ENCODE measurements around the gene ABCA9. TPM values are rescaled to one million over a fixed set of nuclear protein-coding genes. Genes with fewer than 3 reads are reported as not detected.

Gene ABCA9
- total and polyA plus RNA-seq, 9 of the 15 experiments (the other 6 are each of a cell fraction or from before 2014, with no cell fraction given), result 0.04 TPM; not detected in 8

GRCh38 chr17:69018022-69018615 lies 42.6 kb downstream of the ABCA9 start:
- ChIA-PET POLR2A (no interaction called here), CTCF (ENCODE audit: low intra/inter-chr PET ratio) (no interaction called here)
- in situ Hi-C loops (cut with MboI), result no loop called here
- no peak for FAIRE-seq
- Histone ChIP-seq H3K27ac (ENCODE audit: extremely low read depth, low read depth, low read length) (no peak overlapping the region), H3K9me1 (ENCODE audit: control insufficient read depth, insufficient read depth, low read length) (no peaks in the 10 kb centered on the region), H3K9ac (ENCODE audit: insufficient read depth in 1 of 2, low read depth in 2 of 2, low read length in 2 of 2) (no peak overlapping the region), H3K9me3 (replicated peaks; ENCODE audit: control insufficient read depth, insufficient read depth, low read depth, low read length) (no peaks in the 10 kb centered on the region), H2AFZ (ENCODE audit: low read depth, low read length) (no peak overlapping the region; the same call in 1 of the 2 replicates), H3K4me2 (ENCODE audit: insufficient read depth, low read length) (no peak overlapping the region), H3K36me3 (ENCODE audit: control insufficient read depth, insufficient read depth, low read length) (no peaks in the 10 kb centered on the region), H3K4me1 (replicated peaks in 1 of 2; ENCODE audit: control insufficient read depth in 2 of 2, insufficient read depth in 2 of 2, low read length in 2 of 2) (peaks cover 3 to 8% of the 10 kb centered on the region in 2 experiments; a peak in 3 of 5 replicates), H3K79me2 (ENCODE audit: control insufficient read depth, insufficient read depth, low read length) (no peaks in the 10 kb centered on the region), H3K4me3 (no peak overlapping the region), H3K27me3 (ENCODE audit: control insufficient read depth in 2 of 2, insufficient read depth in 2 of 2, low read length in 2 of 2) (no peaks in the 10 kb centered on the region), H4K20me1 (replicated peaks; ENCODE audit: control insufficient read depth, insufficient read depth, low read length) (no peaks in the 10 kb centered on the region)
- WGBS (ENCODE audit: insufficient coverage, low coverage, missing lambda C conversion rate), result 23% methylated on average over 3 of the region's 3 CpGs
- intact Hi-C loops (cut with micrococcal nuclease), result no loop called here
- DNase-seq (ENCODE audit: extremely low read depth in 1 of 4, low spot score in 3 of 4), result no peak
- no TSS peak for BruUV-seq (replicated peaks)
- no peak for ATAC-seq
- no peak for TF ChIP-seq CBX2 (IDR thresholded peaks at IDR 0.05; ENCODE audit: insufficient read depth, low read length, poor library complexity, severe bottlenecking)
- TF ChIP-seq ZHX1 (conservative IDR thresholded peaks at IDR 0.05; ENCODE audit: low read length), result no peak
- no peak for TF ChIP-seq MXD1 (CRISPR knock-in tag; IDR thresholded peaks at IDR 0.05; ENCODE audit: borderline replicate concordance, poor library complexity, severe bottlenecking)
- no peak for TF ChIP-seq CREBBP (IDR thresholded peaks at IDR 0.05; ENCODE audit: low read depth, low read length)
- no peak for TF ChIP-seq ZZZ3 (IDR thresholded peaks at IDR 0.05)
- no peak for TF ChIP-seq TARDBP (IDR thresholded peaks at IDR 0.05)
- no peak for TF ChIP-seq SAFB2 (IDR thresholded peaks at IDR 0.05; ENCODE audit: borderline replicate concordance, low read depth, low read length, severe bottlenecking)
- no peak for TF ChIP-seq FUS (optimal IDR thresholded peaks at IDR 0.05; ENCODE audit: low read depth, low read length)
- TF ChIP-seq YY1 (IDR thresholded peaks at IDR 0.05; ENCODE audit: borderline replicate concordance in 1 of 3, control insufficient read depth in 1 of 3, extremely low read depth in 1 of 3, insufficient read depth in 3 of 3, insufficient read length in 1 of 3, insufficient replicate concordance in 2 of 3, low read depth in 1 of 3, low read length in 2 of 3), result no peak
- no peak for TF ChIP-seq ZKSCAN8 (CRISPR knock-in tag; IDR thresholded peaks at IDR 0.05)
- no peak for TF ChIP-seq NEUROD1 (IDR thresholded peaks at IDR 0.05; ENCODE audit: borderline replicate concordance, low read depth, low read length, partially characterized antibody)
- TF ChIP-seq MAFK (IDR thresholded peaks at IDR 0.05; ENCODE audit: low read length), result no peak
- no peak for TF ChIP-seq EWSR1 (IDR thresholded peaks at IDR 0.05; ENCODE audit: borderline replicate concordance, low read depth, partially characterized antibody)
- no peak for TF ChIP-seq IFI16 (CRISPR knock-in tag; IDR thresholded peaks at IDR 0.05)
- TF ChIP-seq GTF2A2 (tag; IDR thresholded peaks at IDR 0.05), result no peak
- no peak for TF ChIP-seq HDAC1 (IDR thresholded peaks at IDR 0.05)
- TF ChIP-seq, protein P1, sequence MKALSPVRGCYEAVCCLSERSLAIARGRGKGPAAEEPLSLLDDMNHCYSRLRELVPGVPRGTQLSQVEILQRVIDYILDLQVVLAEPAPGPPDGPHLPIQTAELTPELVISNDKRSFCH (CRISPR knock-in tag; IDR thresholded peaks at IDR 0.05), result no peak
- TF ChIP-seq, protein P1 (tag; IDR thresholded peaks at IDR 0.05), result no peak
